ENCODE data around the gene RBCK1. TPM values are rescaled to one million over a fixed set of nuclear protein-coding genes. Genes with fewer than 3 reads are reported as not detected.
"Not testable (repeated sequence)": the region's sequence is repeated elsewhere in the genome, so short reads cannot be mapped to it uniquely, and the experiment has no call there.

Gene RBCK1
- total RNA-seq, 1 experiment from 2014 or later: 208 TPM

- DNase-seq (ENCODE audit: low spot score): no peak
These were observed 32.7 kb upstream of the RBCK1 start for GRCh38 chr20:375265-375889.

GRCh38 chr20:376089-376488 lies 32.0 kb upstream of the RBCK1 start:
- no peak for DNase-seq (ENCODE audit: low spot score)

- no peak for DNase-seq (ENCODE audit: low spot score)
These were observed 31.3 kb upstream of the RBCK1 start for GRCh38 chr20:376750-377149.

GRCh38 chr20:377578-377977 lies 30.5 kb upstream of the RBCK1 start:
- not testable (repeated sequence) for DNase-seq (ENCODE audit: low spot score)

GRCh38 chr20:378961-379336 lies 29.1 kb upstream of the RBCK1 start:
- DNase-seq (ENCODE audit: low spot score): no peak

- peak; percentile 54 for DNase-seq (ENCODE audit: low spot score)
These were observed 27.1 kb upstream of the RBCK1 start for GRCh38 chr20:380763-381580.

- DNase-seq (ENCODE audit: low spot score): peak; percentile 67
These were observed 26.4 kb upstream of the RBCK1 start for GRCh38 chr20:381581-382290.

GRCh38 chr20:382291-383115 lies 25.6 kb upstream of the RBCK1 start:
- no peak for DNase-seq (ENCODE audit: low spot score)

GRCh38 chr20:383889-384288 lies 24.2 kb upstream of the RBCK1 start:
- no peak for DNase-seq (ENCODE audit: low spot score)

- DNase-seq (ENCODE audit: low spot score): no peak
These were observed 23.4 kb upstream of the RBCK1 start for GRCh38 chr20:384723-385122.

GRCh38 chr20:385448-385847 lies 22.7 kb upstream of the RBCK1 start:
- DNase-seq (ENCODE audit: low spot score): no peak

- DNase-seq (ENCODE audit: low spot score): not testable (repeated sequence)
These were observed 21.5 kb upstream of the RBCK1 start for GRCh38 chr20:386634-387033.

- DNase-seq (ENCODE audit: low spot score): no peak
These were observed 20.6 kb upstream of the RBCK1 start for GRCh38 chr20:387520-387919.

- no peak for DNase-seq (ENCODE audit: low spot score)
These were observed 19.8 kb upstream of the RBCK1 start for GRCh38 chr20:388034-388994.

- no peak for DNase-seq (ENCODE audit: low spot score)
These were observed 18.9 kb upstream of the RBCK1 start for GRCh38 chr20:389220-389619.

- DNase-seq (ENCODE audit: low spot score): no peak
These were observed 16.9 kb upstream of the RBCK1 start for GRCh38 chr20:391041-391711.

- not testable (repeated sequence) for DNase-seq (ENCODE audit: low spot score)
These were observed 14.8 kb upstream of the RBCK1 start for GRCh38 chr20:393296-393695.

- no peak for DNase-seq (ENCODE audit: low spot score)
These were observed 11.9 kb upstream of the RBCK1 start for GRCh38 chr20:396252-396618.

- no peak for DNase-seq (ENCODE audit: low spot score)
These were observed 11.3 kb upstream of the RBCK1 start for GRCh38 chr20:396619-397431.

All from HT-29 (cell line).